ENCODE measurements around the gene XKR3.
"Not testable (repeated sequence)": the region's sequence is repeated elsewhere in the genome, so short reads cannot be mapped to it uniquely, and the experiment has no call there.

- TF ChIP-seq POLR2AphosphoS5 (IDR thresholded peaks at IDR 0.05; ENCODE audit: low read depth); REST (IDR thresholded peaks at IDR 0.05; ENCODE audit: unreplicated experiment); EZH2phosphoT487 (IDR thresholded peaks at IDR 0.05; ENCODE audit: unreplicated experiment); EZH2 (IDR thresholded peaks at IDR 0.05; ENCODE audit: low read depth, unreplicated experiment): not testable (repeated sequence)
- TF ChIP-seq, protein P1, sequence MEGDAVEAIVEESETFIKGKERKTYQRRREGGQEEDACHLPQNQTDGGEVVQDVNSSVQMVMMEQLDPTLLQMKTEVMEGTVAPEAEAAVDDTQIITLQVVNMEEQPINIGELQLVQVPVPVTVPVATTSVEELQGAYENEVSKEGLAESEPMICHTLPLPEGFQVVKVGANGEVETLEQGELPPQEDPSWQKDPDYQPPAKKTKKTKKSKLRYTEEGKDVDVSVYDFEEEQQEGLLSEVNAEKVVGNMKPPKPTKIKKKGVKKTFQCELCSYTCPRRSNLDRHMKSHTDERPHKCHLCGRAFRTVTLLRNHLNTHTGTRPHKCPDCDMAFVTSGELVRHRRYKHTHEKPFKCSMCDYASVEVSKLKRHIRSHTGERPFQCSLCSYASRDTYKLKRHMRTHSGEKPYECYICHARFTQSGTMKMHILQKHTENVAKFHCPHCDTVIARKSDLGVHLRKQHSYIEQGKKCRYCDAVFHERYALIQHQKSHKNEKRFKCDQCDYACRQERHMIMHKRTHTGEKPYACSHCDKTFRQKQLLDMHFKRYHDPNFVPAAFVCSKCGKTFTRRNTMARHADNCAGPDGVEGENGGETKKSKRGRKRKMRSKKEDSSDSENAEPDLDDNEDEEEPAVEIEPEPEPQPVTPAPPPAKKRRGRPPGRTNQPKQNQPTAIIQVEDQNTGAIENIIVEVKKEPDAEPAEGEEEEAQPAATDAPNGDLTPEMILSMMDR (conservative IDR thresholded peaks at IDR 0.05; ENCODE audit: low read depth in 2 of 2) = not testable (repeated sequence)
Observed at GRCh38 chr22:16760416-16760815, 64.8 kb downstream of the XKR3 start.

Data from GM23338 (cell line).